GM19324 (cell line): ENCODE data around the gene CPZ.

Source experiments
- ATAC-seq: cut with Tn5 transposase; IDR thresholded peaks from one replicate; pipeline ENCODE4 v1.9.1; 2021; ENCODE audit warnings: mild to moderate bottlenecking, moderate library complexity; ENCODE audit not compliant: unreplicated experiment, low FRiP score

The CPZ gene

GRCh38 chr4:8592366-8593263, at the start of gene CPZ:
Gene CPZ, plus strand, starts transcription at chr4:8592765. Its CDS starts 69 bp downstream, at chr4:8592834.
- ATAC-seq, result no peak

GRCh38 chr4:8542776-8543525, 49.6 kb upstream of the CPZ start:
- no peak for ATAC-seq

- ATAC-seq, result no peak
Measured at GRCh38 chr4:8543623-8544022, 48.9 kb upstream of the CPZ start.

GRCh38 chr4:8544282-8544681, 48.3 kb upstream of the CPZ start:
- no peak for ATAC-seq

- no peak for ATAC-seq
Measured at GRCh38 chr4:8544741-8545438, 47.7 kb upstream of the CPZ start.

- ATAC-seq, result no peak
Measured at GRCh38 chr4:8545439-8545765, 47.2 kb upstream of the CPZ start.

GRCh38 chr4:8546766-8547107, 45.8 kb upstream of the CPZ start:
- ATAC-seq, result no peak

- no peak for ATAC-seq
Measured at GRCh38 chr4:8547108-8547911, 45.3 kb upstream of the CPZ start.

GRCh38 chr4:8547912-8548730, 44.4 kb upstream of the CPZ start:
- no peak for ATAC-seq

- no peak for ATAC-seq
Measured at GRCh38 chr4:8548731-8549351, 43.7 kb upstream of the CPZ start.

- ATAC-seq, result no peak
Measured at GRCh38 chr4:8549352-8549931, 43.1 kb upstream of the CPZ start.

GRCh38 chr4:8550691-8551090, 41.9 kb upstream of the CPZ start:
- no peak for ATAC-seq

GRCh38 chr4:8552024-8552423, 40.5 kb upstream of the CPZ start:
- no peak for ATAC-seq

GRCh38 chr4:8552581-8553205, 39.9 kb upstream of the CPZ start:
- no peak for ATAC-seq

- ATAC-seq, result no peak
Measured at GRCh38 chr4:8553216-8553615, 39.3 kb upstream of the CPZ start.

- no peak for ATAC-seq
Measured at GRCh38 chr4:8553991-8554405, 38.6 kb upstream of the CPZ start.

- no peak for ATAC-seq
Measured at GRCh38 chr4:8554555-8555100, 37.9 kb upstream of the CPZ start.

GRCh38 chr4:8555716-8556115, 36.8 kb upstream of the CPZ start:
- ATAC-seq, result no peak
